ENCODE data around the gene ECD. TPM values are rescaled to one million over a fixed set of nuclear protein-coding genes. Genes with fewer than 3 reads are reported as not detected.

Gene ECD
- 10 to 100 TPM; 17.4 to 25.3 (median 24.0) TPM for total RNA-seq

GRCh38 chr10:73167783-73168464 lies at the start of gene ECD, which contains the start of gene FAM149B1:
TSS of gene ECD (minus strand) at chr10:73168008. CDS start at chr10:73163937, 4,071 bp downstream.
TSS of gene FAM149B1 (plus strand) at chr10:73168119. CDS start at chr10:73168340, 221 bp downstream.
- Histone ChIP-seq H3K4me1 (peaks cover 14 to 58% (median 16%) of the 10 kb centered on the region in 3 donors), H3K36me3 (peaks cover 0 to 14% (median 7%) of the 10 kb centered on the region in 3 donors), H3K27me3 (no peaks in the 10 kb centered on the region), H3K4me3 (peak within 1 kb of the TSS; percentile 69 to 88 (median 76)), H3K9me3 (no peaks in the 10 kb centered on the region), H3K27ac (peak within 1 kb of the TSS; percentile 95 to 98 (median 96))
- 0 to 1% methylated on average over 24 to 30 of the region's 49 CpGs for WGBS, 2 donors
- DNase-seq = peak; percentile 50
- TF ChIP-seq POLR2A (IDR thresholded peaks at IDR 0.05) (peak in 3 of 4 donors; percentile 88 to 94 (median 92)), CTCF (IDR thresholded peaks at IDR 0.05) (peak in 3 of 6 experiments; percentile 24 to 56 (median 48))
- intact Hi-C loops (cut with DNase I) = loop anchor here (10.0 kb wide), 1 partner anchor 53 kb away; the partner anchor contains the start of gene NUDT13

GRCh38 chr10:73215749-73216148 lies 47.9 kb upstream of the ECD start:
- Histone ChIP-seq H3K27ac (no peak overlapping the region), H3K4me3 (no peak overlapping the region), H3K4me1 (no peaks in the 10 kb centered on the region), H3K9me3 (no peaks in the 10 kb centered on the region), H3K36me3 (peaks cover 0 to 66% (median 16%) of the 10 kb centered on the region in 3 donors), H3K27me3 (no peaks in the 10 kb centered on the region)
- intact Hi-C loops (cut with DNase I) = no loop called here
- 93 to 96% methylated on average over 1 of the region's 1 CpG for WGBS, 2 donors
- no peak for DNase-seq
- no peak for TF ChIP-seq CTCF (IDR thresholded peaks at IDR 0.05)
- no peak for TF ChIP-seq POLR2A (IDR thresholded peaks at IDR 0.05)

- peaks cover 0 to 60% (median 8%) of the 10 kb centered on the region in 3 donors for H3K36me3 ChIP-seq
- no peak for DNase-seq
- H3K27me3 ChIP-seq = no peaks in the 10 kb centered on the region
- WGBS, 2 donors = 90 to 91% methylated on average over 4 of the region's 4 CpGs
- no peaks in the 10 kb centered on the region for H3K9me3 ChIP-seq
- intact Hi-C loops (cut with DNase I) = no loop called here
- TF ChIP-seq CTCF (IDR thresholded peaks at IDR 0.05) (no peak), POLR2A (IDR thresholded peaks at IDR 0.05) (no peak)
- H3K4me3 ChIP-seq = no peak overlapping the region
- H3K27ac ChIP-seq = no peak overlapping the region
- H3K4me1 ChIP-seq = no peaks in the 10 kb centered on the region
These were observed 43.5 kb upstream of the ECD start for GRCh38 chr10:73211106-73211811.

GRCh38 chr10:73210395-73211105 lies 42.7 kb upstream of the ECD start:
- no peaks in the 10 kb centered on the region for H3K27me3 ChIP-seq
- TF ChIP-seq CTCF (IDR thresholded peaks at IDR 0.05) (no peak), POLR2A (IDR thresholded peaks at IDR 0.05) (no peak)
- H3K4me1 ChIP-seq = no peaks in the 10 kb centered on the region
- intact Hi-C loops (cut with DNase I) = no loop called here
- no peak overlapping the region for H3K27ac ChIP-seq
- no peak for DNase-seq
- 94 to 100% methylated on average over 3 of the region's 3 CpGs for WGBS, 2 donors
- H3K4me3 ChIP-seq = no peak overlapping the region
- peaks cover 0 to 60% (median 8%) of the 10 kb centered on the region in 3 donors for H3K36me3 ChIP-seq
- H3K9me3 ChIP-seq = no peaks in the 10 kb centered on the region
